Measurements from ENCODE around the gene CYP46A1.
"Not testable (repeated sequence)": the region's sequence is repeated elsewhere in the genome, so short reads cannot be mapped to it uniquely, and the experiment has no call there.

CYP46A1 gene

DNA sequence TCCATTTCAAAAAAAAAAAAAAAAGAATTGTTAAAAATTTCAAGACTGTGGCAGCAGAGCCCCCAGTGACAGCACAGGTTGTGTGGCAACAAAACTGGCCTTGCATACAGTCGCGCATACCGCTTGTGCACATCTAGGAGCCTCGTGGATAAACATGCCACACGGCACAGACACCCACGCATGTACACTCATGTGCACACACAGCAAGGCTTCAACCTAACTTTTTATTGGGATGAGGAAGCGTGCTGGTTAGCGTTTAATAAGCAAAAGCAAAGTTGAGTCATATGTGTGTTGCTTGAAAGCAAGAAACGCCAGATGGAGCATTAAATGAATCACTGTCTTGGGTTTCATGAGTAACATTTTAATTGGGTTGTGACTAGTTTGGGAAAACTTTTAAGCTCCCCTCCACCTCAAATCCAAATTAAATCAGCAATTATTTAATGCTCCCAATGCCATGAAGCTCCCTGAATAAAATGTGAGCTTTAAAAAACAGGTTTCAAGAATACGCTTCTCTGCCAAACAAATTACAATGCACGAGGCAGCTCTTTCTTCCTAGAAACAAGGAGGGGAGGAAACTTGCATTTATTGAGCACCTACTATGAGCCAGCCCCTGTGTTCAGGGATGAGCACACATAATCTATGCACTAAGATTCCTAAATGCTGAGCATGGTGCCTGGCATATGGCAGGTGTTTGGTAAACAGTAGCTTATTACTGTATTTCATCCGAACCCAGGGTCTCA, 73.4 kb downstream of the CYP46A1 start:
- peak; percentile 85 for DNase-seq (ENCODE audit: low read depth)

DNA sequence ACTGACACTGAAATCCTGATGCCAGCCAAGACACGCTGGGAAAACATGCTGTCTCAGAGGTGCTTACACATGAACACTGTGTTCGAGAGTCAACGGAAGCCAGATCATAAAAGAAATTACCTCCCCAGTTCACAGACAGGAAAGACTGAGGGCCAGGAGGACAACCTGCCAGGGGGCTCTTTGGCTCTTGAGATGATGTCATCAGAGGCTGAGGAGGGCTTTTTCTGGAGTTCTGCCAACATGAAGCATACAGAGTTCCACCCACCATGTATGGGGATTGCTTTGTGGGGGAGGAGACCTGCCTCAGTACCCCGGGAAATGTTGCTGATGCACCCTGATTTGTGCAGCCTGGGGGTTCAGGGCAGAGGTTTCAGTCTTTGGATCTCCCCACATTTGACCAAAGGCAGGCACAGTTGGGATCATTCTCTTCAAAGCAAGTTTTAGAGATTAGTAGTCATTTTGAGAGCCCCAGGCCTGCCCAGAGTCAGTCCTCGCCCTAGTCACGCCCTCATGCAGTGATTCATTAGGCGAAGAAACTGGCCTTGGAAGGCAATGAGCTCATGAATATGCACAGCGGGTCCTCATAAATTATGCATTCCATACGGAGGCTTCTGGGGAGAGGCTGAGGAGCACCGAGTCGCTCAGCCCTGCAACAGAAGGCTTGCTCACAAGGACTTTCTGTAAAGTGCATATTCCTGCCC, 74.2 kb downstream of the CYP46A1 start:
- DNase-seq (ENCODE audit: low read depth), result peak; percentile 73

DNA sequence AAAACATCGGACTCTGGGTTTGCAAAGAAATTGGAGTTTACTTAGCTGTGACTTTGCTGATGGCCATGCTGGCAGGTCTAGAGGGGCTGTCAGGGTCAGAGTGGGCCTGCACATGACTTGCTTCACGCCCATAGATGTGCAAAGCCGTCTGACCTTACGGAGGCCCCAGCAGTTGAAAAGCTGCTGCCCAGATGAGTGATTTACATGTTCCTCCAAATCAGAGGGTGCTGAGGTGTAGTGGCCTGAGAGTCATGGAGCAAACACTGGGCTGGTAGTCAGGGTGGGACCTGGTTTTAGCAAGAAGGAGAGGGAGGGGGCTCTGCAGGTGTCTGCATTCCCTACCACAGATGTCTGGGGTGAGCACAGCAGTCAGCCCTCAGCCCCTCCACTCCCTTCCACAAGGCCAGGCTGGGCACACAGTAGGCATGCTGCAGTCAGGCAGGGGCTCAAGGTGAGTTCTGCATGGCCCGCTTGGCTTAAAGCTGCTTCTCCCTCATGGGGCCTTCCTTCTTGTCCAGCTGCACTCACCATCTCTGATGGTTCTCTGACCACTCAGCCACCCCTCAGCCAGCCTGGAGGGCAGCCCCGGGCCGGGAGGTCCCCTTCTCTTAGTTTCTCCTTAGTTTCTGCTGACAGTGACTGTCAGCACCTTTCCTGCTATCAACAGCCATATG, 74.9 kb downstream of the CYP46A1 start:
- DNase-seq (ENCODE audit: low read depth), result no peak

DNA sequence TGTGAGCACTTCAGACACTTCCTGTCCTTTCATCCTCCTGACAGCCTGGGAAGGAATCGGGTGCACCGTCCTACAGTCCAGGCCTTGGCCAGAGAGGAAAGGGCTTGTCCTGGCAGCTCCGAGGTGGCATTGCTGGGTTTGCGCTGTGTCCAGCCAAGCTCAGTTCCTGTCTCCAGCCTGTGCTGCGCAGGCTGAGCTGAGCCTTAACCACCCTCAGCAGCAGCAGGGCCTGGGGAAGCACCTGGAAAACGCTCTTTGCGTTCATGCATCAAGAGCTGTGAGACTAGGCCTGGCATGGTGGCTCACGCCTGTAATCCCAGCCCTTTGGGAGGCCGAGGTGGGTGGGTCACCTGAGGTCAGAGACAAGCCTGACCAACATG, 75.4 kb downstream of the CYP46A1 start:
- DNase-seq (ENCODE audit: low read depth), result no peak

DNA sequence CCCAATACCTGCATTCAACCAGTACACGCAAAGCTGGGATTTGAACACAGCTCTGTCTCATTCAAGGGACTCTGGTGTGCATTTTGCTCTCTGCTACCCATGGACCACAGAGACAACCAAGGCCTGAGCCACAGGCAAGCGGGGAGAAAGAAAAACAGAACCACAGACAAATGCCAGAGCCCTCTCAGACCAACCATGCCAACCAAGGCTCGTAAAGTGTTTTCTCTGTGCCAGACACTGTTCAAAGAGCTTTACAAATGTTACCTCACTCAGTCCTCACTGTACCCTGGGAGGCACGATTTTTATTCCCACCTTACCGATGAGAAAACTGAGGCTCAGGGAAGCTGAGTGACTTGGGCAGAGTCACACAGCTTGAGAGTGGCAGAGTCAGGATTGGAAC, 76.7 kb downstream of the CYP46A1 start:
- no peak for DNase-seq (ENCODE audit: low read depth)

DNA sequence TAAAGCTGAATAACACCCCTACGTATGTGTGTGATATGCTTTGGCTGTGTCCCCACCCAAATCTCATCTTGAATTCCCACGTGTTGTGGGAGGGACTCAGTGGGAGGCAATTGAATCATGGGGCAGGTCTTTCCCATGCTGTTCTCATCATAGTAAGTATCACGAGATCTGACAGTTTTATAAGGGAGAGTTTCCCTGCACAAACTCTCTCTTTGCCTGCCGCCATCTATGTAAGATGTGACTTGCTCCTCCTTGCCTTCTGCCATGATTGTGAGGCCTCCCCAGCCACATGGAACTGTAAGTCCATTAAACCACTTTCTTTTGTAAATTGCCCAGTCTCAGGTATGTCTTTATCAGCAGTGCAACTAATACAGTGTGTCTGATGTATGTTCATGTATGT, 78.8 kb downstream of the CYP46A1 start:
- not testable (repeated sequence) for DNase-seq (ENCODE audit: low read depth)

DNA sequence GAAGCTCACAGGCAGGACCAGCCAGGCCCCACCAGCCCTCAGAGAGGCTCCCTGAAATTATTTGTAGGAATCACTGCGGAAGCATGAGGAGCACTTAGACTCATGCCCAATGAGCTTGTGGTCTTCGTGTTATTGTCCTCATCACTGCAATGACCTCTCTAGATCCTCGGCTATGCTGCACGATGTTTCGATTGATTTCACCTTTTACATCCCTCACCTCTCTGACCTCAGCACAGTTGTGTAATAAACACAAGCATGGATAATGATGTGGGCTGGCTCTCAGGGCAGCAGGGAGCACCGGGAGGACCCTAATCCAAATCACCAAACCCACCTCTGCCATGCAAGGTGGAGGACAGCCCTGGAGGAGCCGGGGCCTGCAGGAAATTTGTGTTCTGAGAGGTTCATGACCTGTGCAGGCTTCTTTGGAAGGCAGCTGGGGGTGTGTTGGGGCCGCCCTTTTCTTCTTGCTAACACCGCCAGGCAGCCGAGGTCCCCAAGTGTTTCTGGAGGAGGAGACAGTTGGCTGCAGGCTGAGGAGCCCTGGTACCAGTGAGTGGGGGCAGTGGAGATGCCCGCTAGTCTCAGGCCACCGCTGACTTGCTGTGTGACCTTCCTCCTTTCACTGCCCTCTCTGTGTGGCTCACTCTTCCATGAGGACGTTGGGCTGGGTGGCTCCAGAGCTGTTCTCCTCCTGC, 79.6 kb downstream of the CYP46A1 start:
- no peak for DNase-seq (ENCODE audit: low read depth)

DNA sequence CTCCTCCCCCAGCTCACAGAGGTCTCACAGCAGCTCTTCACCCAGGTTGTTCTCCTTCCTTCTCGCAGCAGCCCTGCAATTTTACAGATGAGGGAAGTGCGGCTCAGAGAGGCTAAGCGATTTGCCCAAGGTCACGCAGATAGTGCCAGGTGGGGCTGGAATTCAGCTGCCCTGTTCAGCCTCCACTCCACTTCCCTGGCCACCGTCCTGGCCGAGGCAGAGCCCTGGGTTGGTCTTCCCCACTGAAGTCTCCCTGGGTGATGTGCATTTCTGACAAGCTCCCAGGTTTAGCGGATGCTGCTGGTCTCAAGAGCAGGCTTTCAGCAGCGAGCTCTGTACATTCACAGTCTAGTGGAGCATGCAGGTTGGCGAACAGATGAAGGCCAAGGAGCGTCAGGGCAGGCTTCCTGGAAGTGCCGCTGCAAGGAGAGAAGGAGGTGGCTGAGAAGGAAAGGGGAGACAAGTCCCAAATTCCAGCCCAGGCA, 80.2 kb downstream of the CYP46A1 start:
- no peak for DNase-seq (ENCODE audit: low read depth)

DNA sequence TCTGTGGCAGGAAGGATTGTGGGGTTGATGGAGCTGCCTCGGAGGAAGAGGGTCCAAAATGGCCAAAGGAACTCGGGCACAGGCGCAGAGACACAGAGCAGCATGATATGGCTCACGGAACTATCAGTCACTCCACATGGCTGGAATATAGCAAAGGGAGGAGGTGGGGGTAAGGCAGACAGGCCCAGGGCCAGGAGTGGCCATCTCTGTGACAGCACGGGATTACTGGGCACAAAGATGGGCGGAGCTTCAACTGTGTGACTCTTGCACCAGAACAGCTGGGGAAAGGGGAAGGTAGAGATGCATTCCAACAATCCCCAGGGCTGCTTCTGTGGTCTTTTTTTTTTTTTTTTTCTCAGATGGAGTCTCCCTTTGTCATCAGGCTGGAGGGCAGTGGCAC, 84.3 kb downstream of the CYP46A1 start:
- DNase-seq (ENCODE audit: low read depth), result peak; percentile 62

DNA sequence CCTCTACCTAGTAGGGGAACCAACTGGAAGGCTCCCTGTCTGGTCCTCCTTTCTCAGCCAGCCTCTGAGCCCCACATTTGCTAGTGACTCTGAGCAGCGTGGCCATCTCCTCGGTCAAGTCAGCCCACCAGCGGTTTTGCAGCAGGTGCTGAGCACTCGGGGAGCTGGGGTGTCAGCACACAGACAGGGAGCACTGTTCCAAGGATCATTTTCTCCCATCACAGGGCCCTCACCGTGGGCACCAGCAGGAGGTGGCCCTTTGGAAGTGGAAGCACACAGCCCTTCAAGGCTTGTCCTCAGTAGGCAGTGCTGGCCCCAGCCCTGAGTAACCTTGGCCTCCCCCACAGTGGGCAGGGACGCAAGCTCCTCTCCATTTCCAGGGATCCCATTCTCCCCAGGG, 85.0 kb downstream of the CYP46A1 start:
- DNase-seq (ENCODE audit: low read depth), result no peak

DNA sequence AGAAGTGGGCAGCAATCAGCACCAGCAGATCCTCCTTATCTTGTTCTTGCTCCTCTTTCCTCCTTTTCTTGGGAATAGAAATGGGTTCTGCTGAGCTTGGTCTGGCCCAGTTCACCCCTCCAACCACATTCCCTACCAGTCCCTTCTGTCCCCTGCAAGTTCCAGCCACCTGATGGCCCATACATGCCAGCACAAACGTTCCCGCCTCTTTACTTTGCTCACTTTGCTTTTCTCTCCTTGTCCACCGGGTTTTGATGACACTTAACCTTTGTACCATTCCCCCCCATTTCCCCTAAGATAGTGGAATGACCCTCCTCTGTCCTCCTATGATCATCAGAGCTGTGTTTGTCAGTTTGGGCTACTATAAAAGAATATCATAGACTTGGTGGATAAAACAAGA, 85.7 kb downstream of the CYP46A1 start:
- DNase-seq (ENCODE audit: low read depth), result no peak

DNA sequence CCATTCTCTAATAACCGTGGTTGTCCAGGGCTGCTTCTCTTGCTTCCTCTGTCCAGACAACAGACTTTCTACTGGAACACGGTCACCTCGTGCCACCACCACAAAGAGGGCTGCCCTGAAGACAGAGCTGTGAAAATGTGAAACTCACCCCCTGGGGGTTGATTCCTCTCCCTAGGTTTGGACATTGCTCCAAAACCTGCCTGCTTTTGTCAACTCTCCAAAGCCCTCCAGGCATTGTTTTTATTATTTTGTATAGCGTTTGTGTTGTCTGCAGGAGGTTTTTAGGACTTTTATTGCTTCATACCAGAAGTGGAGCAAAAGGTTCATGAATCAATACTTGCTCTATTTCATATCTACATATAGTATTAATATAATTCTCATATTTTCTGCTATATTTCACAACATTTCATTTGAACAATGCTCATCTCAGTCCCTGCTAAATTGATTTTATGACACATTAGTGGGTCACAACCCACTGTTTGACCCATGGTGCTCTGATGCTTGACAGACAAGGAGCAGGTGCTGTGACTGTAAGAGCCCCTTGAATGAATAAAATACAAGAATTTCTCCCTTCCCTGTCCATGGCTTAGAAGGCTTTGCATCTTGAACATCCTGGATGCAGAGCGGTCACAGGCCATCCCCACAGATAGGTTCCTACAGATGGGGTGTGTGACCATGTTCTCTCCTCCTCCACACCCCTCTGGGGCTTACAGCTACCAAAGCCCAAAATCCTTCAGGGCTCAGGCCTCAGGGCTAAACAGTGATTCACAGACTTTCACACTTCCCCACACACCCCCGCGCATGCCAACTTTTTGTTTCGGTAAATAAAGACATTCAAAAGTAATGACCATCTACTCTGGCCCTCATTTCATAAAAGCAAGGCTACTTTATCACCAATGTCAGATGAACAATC, 88.5 kb downstream of the CYP46A1 start:
- no peak for DNase-seq (ENCODE audit: low read depth)

DNA sequence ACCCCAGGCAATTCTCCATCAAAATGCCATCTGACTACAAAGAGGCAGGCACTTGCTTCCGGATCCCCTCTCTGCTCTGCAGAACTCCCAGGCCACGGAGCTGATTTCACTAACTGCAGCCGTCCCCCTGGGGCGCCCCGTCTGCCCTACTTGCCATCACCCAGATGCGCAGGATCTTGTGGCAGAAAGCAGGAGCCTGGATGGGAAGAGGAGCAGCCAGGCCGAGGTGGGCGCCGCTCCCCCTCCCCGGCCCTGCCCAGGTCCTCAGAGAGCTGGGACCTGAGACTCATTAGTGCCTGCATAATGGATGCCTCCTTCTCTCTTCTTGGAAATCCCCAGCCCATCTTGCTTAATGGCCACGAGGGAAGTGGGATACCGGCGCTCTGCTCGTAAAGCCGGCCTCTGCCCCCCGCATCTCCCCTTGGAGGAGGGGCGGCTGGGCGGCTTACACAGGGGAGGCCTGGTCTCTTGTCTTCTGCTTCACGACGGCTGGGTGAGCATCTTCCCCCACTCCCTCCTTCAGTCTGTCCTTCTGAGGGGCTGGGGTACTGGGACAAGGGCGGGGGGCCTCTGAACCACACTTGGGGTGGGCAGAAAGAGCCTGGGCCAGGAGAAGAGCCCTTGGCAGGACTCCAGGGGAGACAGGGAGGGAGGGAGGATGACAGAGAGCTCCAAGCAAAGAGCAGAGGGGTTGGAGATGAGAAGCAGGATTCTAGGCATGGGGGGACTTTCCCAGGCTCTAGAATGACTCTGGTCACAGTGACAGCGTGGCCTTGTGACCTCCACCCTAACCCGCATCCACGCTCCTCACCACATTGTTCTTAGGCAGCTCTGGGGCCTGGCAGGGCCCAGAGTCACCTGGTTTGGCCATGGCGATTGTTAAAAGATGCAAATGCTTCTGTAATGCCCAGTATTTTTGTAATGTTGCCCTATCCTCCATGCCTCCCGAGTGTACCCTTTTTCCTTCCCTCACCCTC, 89.7 kb downstream of the CYP46A1 start:
- no peak for DNase-seq (ENCODE audit: low read depth)

DNA sequence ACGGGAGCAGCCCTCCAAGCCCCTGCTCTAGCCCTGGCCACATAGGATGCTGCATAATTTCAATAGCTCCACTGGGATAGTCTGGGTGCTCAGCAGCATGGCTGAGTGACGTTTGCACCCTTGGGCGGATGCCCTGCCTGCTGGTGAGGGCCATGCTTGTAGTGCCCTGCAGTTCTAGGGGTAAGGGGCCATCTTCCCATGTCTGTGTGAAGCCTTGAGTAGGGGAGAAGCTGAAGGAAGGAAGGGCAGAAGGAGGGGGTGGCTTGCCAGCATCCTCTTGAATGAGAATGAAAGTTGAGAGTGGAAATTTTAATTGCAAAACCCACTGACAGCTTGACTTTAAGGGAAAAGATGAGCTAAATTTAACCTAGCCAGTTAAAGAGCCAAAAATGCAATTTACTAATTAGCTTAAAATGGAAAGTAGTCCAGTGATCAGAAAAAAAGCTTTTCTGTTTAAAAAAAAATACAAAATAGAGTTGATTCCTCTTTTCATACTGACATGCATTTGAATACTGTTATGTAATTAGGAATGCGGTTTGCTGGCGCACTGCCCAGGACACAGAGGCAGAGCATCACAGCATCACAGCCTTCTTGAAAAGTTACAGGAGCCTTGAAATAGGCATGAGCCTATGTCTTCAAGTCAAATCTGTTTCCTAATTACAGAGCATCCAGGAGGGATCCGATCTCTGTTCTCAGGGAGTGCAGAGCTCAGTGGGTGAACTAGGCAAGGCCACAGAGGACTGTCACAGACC, 90.6 kb downstream of the CYP46A1 start:
- no peak for DNase-seq (ENCODE audit: low read depth)

DNA sequence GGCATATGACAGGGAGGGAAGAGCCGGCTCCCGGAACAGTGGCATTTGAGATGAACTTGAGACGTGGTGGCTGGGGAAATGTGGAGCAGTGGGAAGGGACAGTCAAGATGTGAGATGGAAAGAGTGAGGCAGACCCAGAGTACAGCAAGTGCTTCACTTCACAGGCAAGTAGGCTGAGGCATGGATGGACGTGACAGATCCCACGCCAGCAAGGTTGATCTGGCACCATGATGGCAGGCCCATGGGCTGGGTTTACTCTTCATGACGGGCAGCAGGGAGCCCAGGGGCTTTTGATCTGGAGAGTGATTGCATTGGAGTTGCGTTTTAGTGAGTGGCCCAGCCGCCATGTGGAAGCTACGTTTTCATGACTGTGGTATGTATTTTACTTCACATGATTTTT, 91.3 kb downstream of the CYP46A1 start:
- DNase-seq (ENCODE audit: low read depth), result no peak

Data from fibroblast of gingiva (primary cell).